Gastrocnemius medialis (tissue), 4 donors: Measurements from ENCODE around the gene KRT1. TPM values are rescaled to one million over a fixed set of nuclear protein-coding genes. Genes with fewer than 3 reads are reported as not detected.

Experiments used
- ATAC-seq, 2 donors: fragments of 150-250 bp; one replicate each; pipeline ENCODE4 v1.9.1; 2016
- DNase-seq, 2 donors: peaks; one replicate each; pipeline ENCODE4 v3.0.0-alpha.2; 2019
- H3K27ac ChIP-seq, 4 donors: fragments of 200-600 bp; sonication (generic); 1 replicate in 1 of 4; 2 replicates in 3 of 4; pipeline ENCODE4 v1.5.1; 2016 to 2018; ENCODE audit warnings: mild to moderate bottlenecking in 2 of 4, moderate library complexity in 1 of 4
- H3K27me3 ChIP-seq, 3 donors: fragments of 200-600 bp; sonication (generic) in 2 of 3; 1 replicate in 1 of 3; 2 replicates in 2 of 3; pipeline versions ENCODE4 v1.5.1 to v1.6.0; 2016 to 2019; ENCODE audit warnings: mild to moderate bottlenecking in 1 of 3, moderate library complexity in 1 of 3
- H3K36me3 ChIP-seq, 2 donors: fragments of 200-600 bp; sonication (generic) in 1 of 2; one replicate each; pipeline ENCODE4 v1.5.1; 2017 to 2018
- H3K4me1 ChIP-seq, 2 donors: fragments of 200-600 bp; sonication (generic) in 1 of 2; one replicate each; pipeline ENCODE4 v1.5.1; 2016 to 2017; ENCODE audit warnings: mild to moderate bottlenecking in 2 of 2
- H3K4me3 ChIP-seq, 4 donors: fragments of 200-600 bp; sonication (generic) in 3 of 4; 1 replicate in 1 of 4; 2 replicates in 3 of 4; pipeline ENCODE4 v1.5.1; 2016 to 2019; ENCODE audit warnings: mild to moderate bottlenecking in 2 of 4
- H3K9me3 ChIP-seq, 3 donors: fragments of 200-600 bp; sonication (generic) in 2 of 3; 1 replicate in 1 of 3; 2 replicates in 2 of 3; pipeline ENCODE4 v1.5.1; 2016 to 2019
- CTCF ChIP-seq, 5 experiments: fragments of 450-650 bp in 3 of 5; fragments of 200-600 bp in 2 of 5; sonication (generic) in 2 of 5; IDR thresholded peaks in 4 of 5; conservative IDR thresholded peaks in 1 of 5; 1 replicate in 4 of 5; 2 replicates in 1 of 5; pipeline ENCODE4 v1.5.1; 2016 to 2019; ENCODE audit warnings: antibody characterized with exemption in 5 of 5, mild to moderate bottlenecking in 3 of 5, moderate library complexity in 3 of 5
- POLR2A ChIP-seq, 2 donors: fragments of 450-650 bp; IDR thresholded peaks; one replicate each; pipeline ENCODE4 v1.6.1; 2017; ENCODE audit warnings: antibody characterized with exemption in 2 of 2, mild to moderate bottlenecking in 2 of 2, moderate library complexity in 2 of 2
- in situ Hi-C, 4 donors: fragments of 200-750 bp; cut with MboI; loops; one replicate each; pipeline versions ENCODE4 v1.15.0 to v1.8.0; 2017; ENCODE audit warnings: low sequenced_read_pairs in 4 of 4
- intact Hi-C: fragments of 100-400 bp; cut with DNase I; formaldehyde crosslinking; loops from one replicate; pipeline ENCODE4 v1.15.1; 2023; ENCODE audit warnings: low total_unique reads
- total RNA-seq, 4 donors: library from RNA; depleted of rRNA; stranded (reverse); fragments of >200 nt; gene quantifications; one replicate each; pipeline versions ENCODE4 v1.1.0 to v1.2.3, GENCODE V29; 2016

KRT1 gene
- total RNA-seq, 4 donors from 2014 or later: not detected

DNA sequence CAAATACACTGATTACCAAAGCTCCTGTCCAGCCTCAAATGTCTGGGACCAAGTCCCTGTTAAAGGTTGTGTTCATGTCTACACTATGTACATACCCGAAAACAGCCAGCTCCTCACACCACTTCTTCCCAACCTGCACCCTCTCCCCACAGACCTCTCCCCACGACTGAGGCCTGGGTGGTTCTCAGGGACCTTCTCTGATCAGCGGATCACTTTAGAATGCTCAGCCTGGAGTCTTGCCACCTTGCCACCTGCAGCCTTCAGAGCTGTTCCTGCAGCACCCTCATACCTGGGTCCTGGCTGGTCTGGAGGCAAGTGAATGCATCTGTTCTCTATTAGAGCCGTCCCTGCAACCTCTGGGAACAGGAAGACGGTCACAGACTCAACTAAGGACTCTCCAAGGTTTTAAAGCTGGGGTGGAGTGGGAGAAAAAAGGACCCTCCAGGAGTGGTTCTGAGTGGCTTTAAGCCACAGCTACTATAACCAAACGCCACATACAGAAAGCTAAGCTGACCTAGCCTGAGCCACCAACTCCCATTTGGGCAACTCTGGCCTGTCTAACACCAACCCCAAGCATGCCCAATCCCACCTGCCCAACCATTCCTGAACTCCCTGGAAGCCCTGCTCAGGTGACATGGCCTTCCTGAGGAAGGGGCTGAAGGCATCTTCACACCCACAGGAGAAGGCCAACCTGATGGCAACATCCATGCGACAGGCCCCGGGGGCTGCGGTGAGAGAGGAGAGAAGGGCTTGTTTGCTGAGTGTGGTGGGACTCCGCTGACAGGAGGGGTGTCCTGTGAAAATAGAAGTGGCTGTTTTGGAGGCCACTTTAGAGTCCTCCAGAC, 36.8 kb downstream of the KRT1 start:
- intact Hi-C loops (no loop called here), in situ Hi-C loops (no loop called here)
- DNase-seq (no peak), ATAC-seq (no peak)
- Histone ChIP-seq H3K27me3 (peaks cover 0 to 8% (median 0%) of the 10 kb centered on the region in 3 donors), H3K4me1 (no peaks in the 10 kb centered on the region), H3K4me3 (no peak overlapping the region), H3K36me3 (no peaks in the 10 kb centered on the region), H3K27ac (no peak overlapping the region), H3K9me3 (no peaks in the 10 kb centered on the region)
- TF ChIP-seq POLR2A (IDR thresholded peaks at IDR 0.05) (no peak), CTCF (IDR thresholded peaks at IDR 0.05 in 4 of 5, conservative IDR thresholded peaks at IDR 0.05 in 1 of 5) (no peak)

GRCh38 chr12:52641468-52641867, 38.7 kb downstream of the KRT1 start:
- Histone ChIP-seq H3K36me3 (no peaks in the 10 kb centered on the region), H3K9me3 (no peaks in the 10 kb centered on the region), H3K27ac (no peak overlapping the region), H3K4me3 (no peak overlapping the region), H3K4me1 (no peaks in the 10 kb centered on the region), H3K27me3 (peaks cover 0 to 11% (median 0%) of the 10 kb centered on the region in 3 donors)
- no peak for DNase-seq
- ATAC-seq: no peak
- TF ChIP-seq CTCF (IDR thresholded peaks at IDR 0.05 in 4 of 5, conservative IDR thresholded peaks at IDR 0.05 in 1 of 5): no peak
- no peak for TF ChIP-seq POLR2A (IDR thresholded peaks at IDR 0.05)
- in situ Hi-C loops: no loop called here
- intact Hi-C loops: no loop called here

GRCh38 chr12:52637299-52637698, 42.9 kb downstream of the KRT1 start:
- in situ Hi-C loops (no loop called here), intact Hi-C loops (no loop called here)
- Histone ChIP-seq H3K4me3 (no peak overlapping the region), H3K27ac (no peak overlapping the region), H3K27me3 (peaks cover 0 to 11% (median 0%) of the 10 kb centered on the region in 3 donors), H3K4me1 (no peaks in the 10 kb centered on the region), H3K36me3 (no peaks in the 10 kb centered on the region), H3K9me3 (no peaks in the 10 kb centered on the region)
- ATAC-seq (no peak), DNase-seq (no peak)
- TF ChIP-seq CTCF (IDR thresholded peaks at IDR 0.05 in 4 of 5, conservative IDR thresholded peaks at IDR 0.05 in 1 of 5): no peak
- TF ChIP-seq POLR2A (IDR thresholded peaks at IDR 0.05): no peak

GRCh38 chr12:52636592-52637258, 43.5 kb downstream of the KRT1 start:
- intact Hi-C loops (no loop called here), in situ Hi-C loops (no loop called here)
- DNase-seq (no peak), ATAC-seq (no peak)
- H3K4me3 ChIP-seq: no peak overlapping the region
- H3K27ac ChIP-seq: no peak overlapping the region
- H3K27me3 ChIP-seq: peaks cover 0 to 11% (median 0%) of the 10 kb centered on the region in 3 donors
- no peaks in the 10 kb centered on the region for H3K9me3 ChIP-seq
- no peaks in the 10 kb centered on the region for H3K36me3 ChIP-seq
- TF ChIP-seq CTCF (IDR thresholded peaks at IDR 0.05 in 4 of 5, conservative IDR thresholded peaks at IDR 0.05 in 1 of 5): no peak
- TF ChIP-seq POLR2A (IDR thresholded peaks at IDR 0.05): no peak
- no peaks in the 10 kb centered on the region for H3K4me1 ChIP-seq
